PC-9 (cell line): Measurements from ENCODE around the gene DMWD. TPM values are rescaled to one million over a fixed set of nuclear protein-coding genes. Genes with fewer than 3 reads are reported as not detected.
A peak's percentile ranks its signal among the peaks of the same experiment; 100 is the strongest.

ENCODE experiments used
- BruUV-seq: library from RNA; stranded (reverse); fragments of 400-500 nt; replicated peaks from 2 replicates; lab custom pipeline; 2021; lab: Mats Ljungman, UMichigan
- CTCF ChIA-PET: fragments of 300-600 bp; sonication (Branson Sonifier 250); formaldehyde crosslinking; loops from one replicate; lab custom pipeline; 2022; ENCODE audit warnings: antibody characterized with exemption; lab: Charles Lee
- POLR2A ChIA-PET: fragments of 300-600 bp; sonication (Branson Sonifier 250); formaldehyde crosslinking; loops from one replicate; lab custom pipeline; 2022; ENCODE audit warnings: antibody characterized with exemption; ENCODE audit not compliant: unreplicated experiment; lab: Charles Lee
- DNase-seq, 2 experiments: peaks; one replicate each; pipeline versions ENCODE4 v3.0.0 to v3.0.0-alpha.2; 2015 to 2022; ENCODE audit warnings: mixed read lengths in 1 of 2
- H2AFZ ChIP-seq: fragments of 200-600 bp; sonication (generic); 2 replicates; pipeline ENCODE4 v1.8.1; 2017; ENCODE audit warnings: antibody characterized with exemption
- H3F3A ChIP-seq: fragments of 200-600 bp; sonication (generic); 2 replicates; pipeline ENCODE4 v1.8.1; 2017; ENCODE audit warnings: antibody characterized with exemption, mild to moderate bottlenecking, low read depth; ENCODE audit not compliant: insufficient read depth
- H3K27ac ChIP-seq: fragments of 200-600 bp; sonication (generic); 2 replicates; pipeline ENCODE4 v1.6.1; 2016; ENCODE audit warnings: mixed run types
- H3K27me3 ChIP-seq: fragments of 200-600 bp; sonication (generic); 2 replicates; pipeline ENCODE4 v1.6.1; 2016; ENCODE audit warnings: low read depth, mixed run types; ENCODE audit not compliant: insufficient read depth
- H3K36me3 ChIP-seq: fragments of 200-600 bp; sonication (generic); 2 replicates; pipeline ENCODE4 v1.6.1; 2016; ENCODE audit warnings: low read depth, mixed run types
- H3K4me1 ChIP-seq: fragments of 200-600 bp; sonication (generic); replicated peaks from 2 replicates; pipeline ENCODE4 v1.6.1; 2016; ENCODE audit warnings: mixed run types; ENCODE audit not compliant: insufficient read depth
- H3K4me2 ChIP-seq: fragments of 200-600 bp; sonication (generic); 2 replicates; pipeline ENCODE4 v1.6.1; 2017; ENCODE audit warnings: mixed run types
- H3K4me3 ChIP-seq: fragments of 200-600 bp; sonication (generic); 2 replicates; pipeline ENCODE4 v1.6.1; 2016; ENCODE audit warnings: mixed run types
- H3K79me2 ChIP-seq: fragments of 200-600 bp; sonication (generic); 2 replicates; pipeline ENCODE4 v1.6.1; 2017; ENCODE audit warnings: low read depth, mixed run types
- H3K9me2 ChIP-seq: fragments of 200-600 bp; sonication (generic); 2 replicates; pipeline ENCODE4 v1.8.1; 2017; ENCODE audit warnings: mild to moderate bottlenecking; ENCODE audit not compliant: insufficient read depth
- H3K9me3 ChIP-seq: fragments of 200-600 bp; sonication (generic); 2 replicates; pipeline ENCODE4 v1.8.1; 2016; ENCODE audit warnings: low read depth; ENCODE audit not compliant: insufficient read depth
- H4K20me1 ChIP-seq: fragments of 200-600 bp; sonication (generic); 2 replicates; pipeline ENCODE4 v1.8.1; 2017; ENCODE audit not compliant: insufficient read depth
- CTCF ChIP-seq: fragments of 200-600 bp; sonication (generic); conservative IDR thresholded peaks from 2 replicates; pipeline ENCODE4 v1.6.1; 2017; ENCODE audit warnings: mixed run types, antibody characterized with exemption, mild to moderate bottlenecking, moderate library complexity
- EZH2 ChIP-seq: fragments of 200-600 bp; sonication (generic); IDR thresholded peaks from 2 replicates; pipeline ENCODE4 v1.8.0; 2017; ENCODE audit warnings: antibody characterized with exemption, low read depth
- intact Hi-C: fragments of 100-400 bp; cut with micrococcal nuclease; formaldehyde crosslinking; loops from one replicate; pipeline ENCODE4 v1.10.0; 2022; ENCODE audit not compliant: unreplicated experiment
- total RNA-seq: library from RNA; stranded (reverse); gene quantifications from 2 replicates; pipeline ENCODE4 v1.2.3, GENCODE V29; 2021

DMWD gene
- total RNA-seq, 1 experiment from 2014 or later, result 66.7 TPM

GRCh38 chr19:45817725-45818301 lies 25.2 kb upstream of the DMWD start:
- intact Hi-C loops, result loop anchor here (1.0 to 2.0 kb wide), 4 partner anchors 48 to 259 kb away; no protein-coding TSS in a partner anchor
- H3K36me3 ChIP-seq, result no peaks in the 10 kb centered on the region

GRCh38 chr19:45817010-45817724 lies 24.5 kb upstream of the DMWD start:
- no peak overlapping the region for H2AFZ ChIP-seq
- no peaks in the 10 kb centered on the region for H3K9me2 ChIP-seq
- H3K27me3 ChIP-seq, result no peaks in the 10 kb centered on the region
- peaks cover 28% of the 10 kb centered on the region for H3F3A ChIP-seq
- no peaks in the 10 kb centered on the region for H3K9me3 ChIP-seq
- POLR2A ChIA-PET, result interaction anchor here (0.6 kb wide), 1 partner anchor 69 kb away, joined by 7 read pairs; the partner anchor contains the start of gene IRF2BP1
- H3K4me2 ChIP-seq, result no peak overlapping the region
- peaks cover 4% of the 10 kb centered on the region; the same call in 1 of the 2 replicates for H4K20me1 ChIP-seq
- peak; percentile 86 to 95 for DNase-seq
- H3K79me2 ChIP-seq, result no peaks in the 10 kb centered on the region
- CTCF ChIA-PET, result interaction anchor here (0.6 to 1.1 kb wide), 14 partner anchors 12 to 578 kb away, joined by 3 to 16 read pairs (median 4); partner anchors contain the start of genes DMPK, MYPOP and SIX5
- no peaks in the 10 kb centered on the region for H3K4me1 ChIP-seq
- no TSS peak for BruUV-seq
- no peaks in the 10 kb centered on the region for H3K36me3 ChIP-seq
- TF ChIP-seq EZH2, result no peak
- peak; percentile 99 for TF ChIP-seq CTCF
- no peak overlapping the region for H3K27ac ChIP-seq
- H3K4me3 ChIP-seq, result no peak overlapping the region
- intact Hi-C loops, result loop anchor here (1.0 to 2.0 kb wide), 4 partner anchors 47 to 260 kb away; no protein-coding TSS in a partner anchor

More at GRCh38 chr19:45817725-45818301, 25.2 kb upstream of the DMWD start:
- Histone ChIP-seq H3K4me1 (no peaks in the 10 kb centered on the region), H3K27ac (no peak overlapping the region), H3K4me2 (no peak overlapping the region), H3K4me3 (no peak overlapping the region), H3K9me3 (no peaks in the 10 kb centered on the region), H4K20me1 (peaks cover 4% of the 10 kb centered on the region; the same call in 1 of the 2 replicates), H3K9me2 (no peaks in the 10 kb centered on the region), H3F3A (peaks cover 22% of the 10 kb centered on the region), H3K79me2 (no peaks in the 10 kb centered on the region), H3K27me3 (no peaks in the 10 kb centered on the region), H2AFZ (no peak overlapping the region)
- no peak for TF ChIP-seq EZH2
- no peak for TF ChIP-seq CTCF
- no TSS peak for BruUV-seq
- no peak for DNase-seq
- CTCF ChIA-PET, result interaction anchor here (0.6 to 1.1 kb wide), 2 partner anchors 85 to 192 kb away, joined by 3 to 4 read pairs; partner anchors contain the start of gene MYPOP
- POLR2A ChIA-PET, result no interaction called here

- Histone ChIP-seq H3K9me2 (no peaks in the 10 kb centered on the region), H3K27me3 (no peaks in the 10 kb centered on the region), H3K4me3 (no peak overlapping the region), H3K27ac (no peak overlapping the region), H3K79me2 (no peaks in the 10 kb centered on the region), H3K9me3 (no peaks in the 10 kb centered on the region), H2AFZ (no peak overlapping the region), H3K36me3 (no peaks in the 10 kb centered on the region), H3K4me2 (no peak overlapping the region), H3F3A (peaks cover 31% of the 10 kb centered on the region), H4K20me1 (peaks cover 4% of the 10 kb centered on the region; the same call in 1 of the 2 replicates), H3K4me1 (no peaks in the 10 kb centered on the region)
- no peak for DNase-seq
- BruUV-seq, result no TSS peak
- TF ChIP-seq EZH2, result no peak
- TF ChIP-seq CTCF, result no peak
- ChIA-PET CTCF (interaction anchor here (0.6 to 1.1 kb wide), 14 partner anchors 13 to 579 kb away, joined by 3 to 16 read pairs (median 4); partner anchors contain the start of genes DMPK, MYPOP and SIX5), POLR2A (interaction anchor here (0.6 kb wide), 1 partner anchor 70 kb away, joined by 7 read pairs; the partner anchor contains the start of gene IRF2BP1)
- intact Hi-C loops, result loop anchor here (1.0 to 2.0 kb wide), 4 partner anchors 46 to 260 kb away; no protein-coding TSS in a partner anchor
Measured at GRCh38 chr19:45816236-45817009, 23.8 kb upstream of the DMWD start.
